Left colon (tissue), 2 donors: ENCODE results near the gene DGAT2. TPM values are rescaled to one million over a fixed set of nuclear protein-coding genes. Genes with fewer than 3 reads are reported as not detected.

Experiments
- ATAC-seq: fragments of 200-7000 bp; cut with Tn5 transposase; one replicate; pipeline ENCODE4 v1.9.1; 2020; ENCODE audit warnings: mild to moderate bottlenecking, moderate library complexity
- DNase-seq, 2 donors: peaks; one replicate each; pipeline ENCODE4 v3.0.0-alpha.2; 2020
- intact Hi-C, 2 donors: fragments of 100-400 bp; cut with DNase I in 1 of 2; cut with micrococcal nuclease in 1 of 2; formaldehyde crosslinking; loops; one replicate each; pipeline versions ENCODE4 v1.11.2 to v1.14.0; 2022; cut with DNase I, micrococcal nuclease
- total RNA-seq, 2 donors: library from RNA; stranded (reverse); fragmentation: NEBNext Ultra II Directional; extraction: Animal tissue kit (Norgen Biotek cat#: 25700); gene quantifications; one replicate each; pipeline ENCODE4 v1.2.1, GENCODE V29; 2021
- donor health status: DM: no; HTN: no; CAD: no.
- donor health status: DM: yes; HTN: yes; CAD: no.

The DGAT2 gene
- total RNA-seq, 2 donors from 2014 or later: 1.7 to 3.3 TPM

- ATAC-seq (no peak), DNase-seq (no peak)
- intact Hi-C loops: no loop called here
Measured at GRCh38 chr11:75850787-75851186, 82.2 kb downstream of the DGAT2 start.

Other genes with a start within 250 kb of the DGAT2 start
- 1 to 10 TPM; 3.3 to 4.0 TPM for gene GDPD5, start 242.8 kb upstream of the DGAT2 start, total RNA-seq
- 10 to 100 TPM; 24.0 to 41.5 TPM for gene SERPINH1, start 206.5 kb upstream of the DGAT2 start, total RNA-seq
- gene MAP6, start 99.7 kb upstream of the DGAT2 start, total RNA-seq: 1 to 10 TPM in 1 of 2 donors, under 1 TPM in 1; 0.58 to 1.7 TPM
- 100 to 1,000 TPM; 169 to 204 TPM for gene MOGAT2, start 50.9 kb upstream of the DGAT2 start, total RNA-seq
- gene UVRAG, start 46.4 kb downstream of the DGAT2 start, total RNA-seq: 10 to 100 TPM; 15.9 to 22.4 TPM